PC-3 (cell line): ENCODE measurements around the gene TNRC18. TPM values are rescaled to one million over a fixed set of nuclear protein-coding genes. Genes with fewer than 3 reads are reported as not detected.

Source experiments
- ATAC-seq: fragments of 200-7000 bp; cut with Tn5 transposase; 2 replicates; pipeline ENCODE4 v1.9.1; 2020; ENCODE audit warnings: mild to moderate bottlenecking, moderate library complexity
- BruUV-seq: library from RNA; stranded (reverse); fragments of 400-500 nt; replicated peaks from 2 replicates; lab custom pipeline; 2021; lab: Mats Ljungman, UMichigan
- CTCF ChIA-PET: fragments of 300-600 bp; sonication (Branson Sonifier 250); formaldehyde crosslinking; loops from one replicate; lab custom pipeline; 2022; ENCODE audit warnings: antibody characterized with exemption; lab: Charles Lee
- POLR2A ChIA-PET: fragments of 300-600 bp; sonication (Branson Sonifier 250); formaldehyde crosslinking; loops from one replicate; lab custom pipeline; 2022; ENCODE audit warnings: antibody characterized with exemption; ENCODE audit not compliant: unreplicated experiment; lab: Charles Lee
- DNase-seq: peaks from one replicate; pipeline ENCODE4 v3.0.0-alpha.2; 2015
- H2AFZ ChIP-seq: fragments of 300-600 bp; sonication (generic); 2 replicates; pipeline ENCODE4 v1.6.0; 2016; ENCODE audit warnings: antibody characterized with exemption, low read length
- H3F3A ChIP-seq: fragments of 300-600 bp; sonication (generic); one replicate; pipeline ENCODE4 v1.6.0; 2017; ENCODE audit warnings: antibody characterized with exemption, low read length, control low read depth, mild to moderate bottlenecking; ENCODE audit not compliant: unreplicated experiment
- H3K27ac ChIP-seq: fragments of 300-600 bp; sonication (generic); 2 replicates; pipeline ENCODE4 v1.5.1; 2016; ENCODE audit warnings: mild to moderate bottlenecking, low read length
- H3K27me3 ChIP-seq: fragments of 300-600 bp; sonication (generic); 2 replicates; pipeline ENCODE4 v1.6.1; 2016; ENCODE audit warnings: low read length, mixed read lengths
- H3K36me3 ChIP-seq: fragments of 300-600 bp; sonication (generic); 2 replicates; pipeline ENCODE4 v1.6.1; 2016; ENCODE audit warnings: low read depth, mixed run types, low read length, mixed read lengths
- H3K4me1 ChIP-seq: fragments of 300-600 bp; sonication (generic); 2 replicates; pipeline ENCODE4 v1.5.1; 2016; ENCODE audit warnings: low read length; ENCODE audit not compliant: insufficient read depth
- H3K4me2 ChIP-seq: fragments of 300-600 bp; sonication (generic); 2 replicates; pipeline ENCODE4 v1.6.0; 2016; ENCODE audit warnings: low read length
- H3K4me3 ChIP-seq: fragments of 300-600 bp; sonication (generic); 2 replicates; pipeline ENCODE4 v1.5.1; 2016; ENCODE audit warnings: mild to moderate bottlenecking, low read length, mixed read lengths
- H3K79me2 ChIP-seq: fragments of 300-600 bp; sonication (generic); 2 replicates; pipeline ENCODE4 v1.6.1; 2017; ENCODE audit warnings: low read length, mixed read lengths
- H3K9ac ChIP-seq: fragments of 300-600 bp; sonication (generic); 2 replicates; pipeline ENCODE4 v1.6.0; 2016; ENCODE audit warnings: mild to moderate bottlenecking, low read length
- H3K9me2 ChIP-seq: fragments of 300-600 bp; sonication (generic); replicated peaks from 2 replicates; pipeline ENCODE4 v1.6.1; 2016; ENCODE audit warnings: mixed run types, low read length, mixed read lengths
- H3K9me3 ChIP-seq: fragments of 300-600 bp; sonication (generic); 2 replicates; pipeline ENCODE4 v1.6.1; 2016; ENCODE audit warnings: low read length, mixed read lengths
- H4K20me1 ChIP-seq: fragments of 300-600 bp; sonication (generic); 2 replicates; pipeline ENCODE4 v1.6.1; 2016; ENCODE audit warnings: low read length, mixed read lengths
- CTCF ChIP-seq: fragments of 300-600 bp; sonication (generic); conservative IDR thresholded peaks from 2 replicates; pipeline ENCODE4 v1.5.1; 2017; ENCODE audit warnings: antibody characterized with exemption, low read depth, mild to moderate bottlenecking, low read length
- EZH2 ChIP-seq: fragments of 300-600 bp; sonication (generic); IDR thresholded peaks from one replicate; pipeline ENCODE4 v1.6.1; 2017; ENCODE audit warnings: antibody characterized with exemption, mild to moderate bottlenecking, low read length; ENCODE audit not compliant: unreplicated experiment
- EZH2phosphoT487 ChIP-seq: fragments of 300-600 bp; sonication (generic); IDR thresholded peaks from 2 replicates; pipeline ENCODE4 v1.6.1; 2018; ENCODE audit warnings: mild to moderate bottlenecking, antibody characterized with exemption, low read length, borderline replicate concordance
- intact Hi-C: fragments of 100-400 bp; cut with micrococcal nuclease; formaldehyde crosslinking; loops from 2 replicates; pipeline ENCODE4 v1.9.0; 2023
- total RNA-seq: library from RNA; depleted of rRNA; stranded (reverse); fragments of >200 nt; gene quantifications from 2 replicates; pipeline ENCODE4 v1.2.3, GENCODE V29; 2014

Gene TNRC18
- total RNA-seq, 1 experiment from 2014 or later: 26.8 TPM

- H3K27ac ChIP-seq: no peak overlapping the region
- ATAC-seq (no peak), DNase-seq (no peak)
- no peak overlapping the region for H3K9ac ChIP-seq
- no peaks in the 10 kb centered on the region; the same call in 1 of the 2 replicates for H3K36me3 ChIP-seq
- H3K9me2 ChIP-seq: no peaks in the 10 kb centered on the region
- H3K4me2 ChIP-seq: no peak overlapping the region
- no peaks in the 10 kb centered on the region for H3K4me1 ChIP-seq
- intact Hi-C loops: no loop called here
- no peak for TF ChIP-seq EZH2phosphoT487
- TF ChIP-seq CTCF: no peak
- no peak for TF ChIP-seq EZH2
- POLR2A ChIA-PET: no interaction called here
- no peak overlapping the region for H3K4me3 ChIP-seq
- H2AFZ ChIP-seq: no peak overlapping the region
- no TSS peak for BruUV-seq
- no peaks in the 10 kb centered on the region for H3F3A ChIP-seq
- CTCF ChIA-PET: no interaction called here
- no peaks in the 10 kb centered on the region for H4K20me1 ChIP-seq
- no peaks in the 10 kb centered on the region for H3K9me3 ChIP-seq
- H3K27me3 ChIP-seq: no peaks in the 10 kb centered on the region
- H3K79me2 ChIP-seq: no peaks in the 10 kb centered on the region
Observed at GRCh38 chr7:5373300-5373699, 50.3 kb downstream of the TNRC18 start.

GRCh38 chr7:5370454-5371353, 52.9 kb downstream of the TNRC18 start:
- no peak overlapping the region for H3K27ac ChIP-seq
- no peak overlapping the region for H3K4me3 ChIP-seq
- ChIA-PET CTCF (no interaction called here), POLR2A (no interaction called here)
- DNase-seq (no peak), ATAC-seq (no peak)
- H3K9ac ChIP-seq: no peak overlapping the region
- H3K9me2 ChIP-seq: no peaks in the 10 kb centered on the region
- H3K27me3 ChIP-seq: no peaks in the 10 kb centered on the region
- no peak overlapping the region for H2AFZ ChIP-seq
- H3F3A ChIP-seq: no peaks in the 10 kb centered on the region
- H3K4me1 ChIP-seq: no peaks in the 10 kb centered on the region
- TF ChIP-seq EZH2 (no peak), EZH2phosphoT487 (no peak), CTCF (no peak)
- no peaks in the 10 kb centered on the region for H3K9me3 ChIP-seq
- BruUV-seq: TSS peak; percentile 58
- no peak overlapping the region for H3K4me2 ChIP-seq
- H4K20me1 ChIP-seq: no peaks in the 10 kb centered on the region
- H3K36me3 ChIP-seq: no peaks in the 10 kb centered on the region; the same call in 1 of the 2 replicates
- intact Hi-C loops: no loop called here
- peaks cover 4% of the 10 kb centered on the region for H3K79me2 ChIP-seq

GRCh38 chr7:5367661-5368060, 56.0 kb downstream of the TNRC18 start:
- Histone ChIP-seq H3F3A (no peaks in the 10 kb centered on the region), H3K27ac (no peak overlapping the region), H3K27me3 (no peaks in the 10 kb centered on the region), H3K4me2 (no peak overlapping the region), H3K9me3 (no peaks in the 10 kb centered on the region), H3K4me1 (no peaks in the 10 kb centered on the region), H3K79me2 (peaks cover 4% of the 10 kb centered on the region), H3K36me3 (no peaks in the 10 kb centered on the region; the same call in 1 of the 2 replicates), H4K20me1 (no peaks in the 10 kb centered on the region), H3K9me2 (no peaks in the 10 kb centered on the region), H3K9ac (no peak overlapping the region), H3K4me3 (no peak overlapping the region), H2AFZ (no peak overlapping the region)
- intact Hi-C loops: loop anchor here (2.0 kb wide), 1 partner anchor 127 kb away; no protein-coding TSS in a partner anchor
- POLR2A ChIA-PET: interaction anchor here (0.6 kb wide), 1 partner anchor 11 kb away, joined by 9 read pairs; no protein-coding TSS in a partner anchor
- no peak for ATAC-seq
- CTCF ChIA-PET: no interaction called here
- no TSS peak for BruUV-seq
- no peak for DNase-seq
- TF ChIP-seq EZH2phosphoT487: no peak
- TF ChIP-seq EZH2: no peak
- no peak for TF ChIP-seq CTCF
